ENCODE data around the gene F3.

- TF ChIP-seq FOSL2 (IDR thresholded peaks at IDR 0.05; ENCODE audit: borderline replicate concordance, low read depth) (no peak), EP300 (IDR thresholded peaks at IDR 0.05; ENCODE audit: borderline replicate concordance in 1 of 2, low read depth in 1 of 2, low read length in 1 of 2) (no peak), RCOR1 (IDR thresholded peaks at IDR 0.05; ENCODE audit: low read length) (no peak), IRF3 (IDR thresholded peaks at IDR 0.05; ENCODE audit: low read depth, low read length) (no peak), JUND (IDR thresholded peaks at IDR 0.05) (no peak), CTCF (IDR thresholded peaks at IDR 0.05) (no peak), SMC3 (IDR thresholded peaks at IDR 0.05; ENCODE audit: low read depth, low read length) (no peak), MXI1 (IDR thresholded peaks at IDR 0.05; ENCODE audit: low read depth, low read length) (no peak), FOXM1 (IDR thresholded peaks at IDR 0.05; ENCODE audit: low read depth) (no peak), POLR2AphosphoS5 (IDR thresholded peaks at IDR 0.05; ENCODE audit: low read depth, low read length) (no peak)
- TF ChIP-seq, protein P1, sequence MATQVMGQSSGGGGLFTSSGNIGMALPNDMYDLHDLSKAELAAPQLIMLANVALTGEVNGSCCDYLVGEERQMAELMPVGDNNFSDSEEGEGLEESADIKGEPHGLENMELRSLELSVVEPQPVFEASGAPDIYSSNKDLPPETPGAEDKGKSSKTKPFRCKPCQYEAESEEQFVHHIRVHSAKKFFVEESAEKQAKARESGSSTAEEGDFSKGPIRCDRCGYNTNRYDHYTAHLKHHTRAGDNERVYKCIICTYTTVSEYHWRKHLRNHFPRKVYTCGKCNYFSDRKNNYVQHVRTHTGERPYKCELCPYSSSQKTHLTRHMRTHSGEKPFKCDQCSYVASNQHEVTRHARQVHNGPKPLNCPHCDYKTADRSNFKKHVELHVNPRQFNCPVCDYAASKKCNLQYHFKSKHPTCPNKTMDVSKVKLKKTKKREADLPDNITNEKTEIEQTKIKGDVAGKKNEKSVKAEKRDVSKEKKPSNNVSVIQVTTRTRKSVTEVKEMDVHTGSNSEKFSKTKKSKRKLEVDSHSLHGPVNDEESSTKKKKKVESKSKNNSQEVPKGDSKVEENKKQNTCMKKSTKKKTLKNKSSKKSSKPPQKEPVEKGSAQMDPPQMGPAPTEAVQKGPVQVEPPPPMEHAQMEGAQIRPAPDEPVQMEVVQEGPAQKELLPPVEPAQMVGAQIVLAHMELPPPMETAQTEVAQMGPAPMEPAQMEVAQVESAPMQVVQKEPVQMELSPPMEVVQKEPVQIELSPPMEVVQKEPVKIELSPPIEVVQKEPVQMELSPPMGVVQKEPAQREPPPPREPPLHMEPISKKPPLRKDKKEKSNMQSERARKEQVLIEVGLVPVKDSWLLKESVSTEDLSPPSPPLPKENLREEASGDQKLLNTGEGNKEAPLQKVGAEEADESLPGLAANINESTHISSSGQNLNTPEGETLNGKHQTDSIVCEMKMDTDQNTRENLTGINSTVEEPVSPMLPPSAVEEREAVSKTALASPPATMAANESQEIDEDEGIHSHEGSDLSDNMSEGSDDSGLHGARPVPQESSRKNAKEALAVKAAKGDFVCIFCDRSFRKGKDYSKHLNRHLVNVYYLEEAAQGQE (IDR thresholded peaks at IDR 0.05; ENCODE audit: low read depth, low read length): no peak
Measured at GRCh38 chr1:94565901-94566300, 24.3 kb upstream of the F3 start.
